Superior temporal gyrus (tissue), 1 donor: ENCODE results near the gene PTPN6.

Source experiments
- DNase-seq: peaks from one replicate; pipeline ENCODE4 v3.0.0-alpha.2; 2016; ENCODE audit errors: extremely low spot score

PTPN6 gene

DNA sequence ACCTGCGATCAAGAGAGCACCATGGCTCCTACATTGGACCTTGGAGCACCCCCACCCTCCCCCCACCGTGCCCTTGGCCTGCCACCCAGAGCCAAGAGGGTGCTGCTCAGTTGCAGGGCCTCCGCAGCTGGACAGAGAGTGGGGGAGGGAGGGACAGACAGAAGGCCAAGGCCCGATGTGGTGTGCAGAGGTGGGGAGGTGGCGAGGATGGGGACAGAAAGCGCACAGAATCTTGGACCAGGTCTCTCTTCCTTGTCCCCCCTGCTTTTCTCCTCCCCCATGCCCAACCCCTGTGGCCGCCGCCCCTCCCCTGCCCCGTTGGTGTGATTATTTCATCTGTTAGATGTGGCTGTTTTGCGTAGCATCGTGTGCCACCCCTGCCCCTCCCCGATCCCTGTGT is 9.4 kb upstream of the PTPN6 start:
- DNase-seq = no peak

DNA sequence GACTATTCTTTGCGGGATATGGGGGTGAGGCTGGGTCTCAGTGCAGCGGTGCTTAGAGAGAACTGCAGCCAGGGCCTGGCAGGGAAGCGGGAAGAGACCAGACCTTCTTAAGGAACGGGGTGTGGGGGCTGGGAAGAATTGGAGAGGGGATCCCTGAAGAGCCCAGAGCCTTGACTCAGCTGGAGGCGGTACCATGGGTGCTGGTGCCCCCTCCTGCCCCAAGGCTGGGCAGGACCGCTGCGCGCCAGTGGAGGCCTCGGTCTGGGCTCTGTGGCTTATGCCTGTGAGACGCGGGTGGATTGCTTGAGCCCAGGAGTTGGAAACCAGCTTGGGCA is 8.9 kb upstream of the PTPN6 start:
- no peak for DNase-seq

DNA sequence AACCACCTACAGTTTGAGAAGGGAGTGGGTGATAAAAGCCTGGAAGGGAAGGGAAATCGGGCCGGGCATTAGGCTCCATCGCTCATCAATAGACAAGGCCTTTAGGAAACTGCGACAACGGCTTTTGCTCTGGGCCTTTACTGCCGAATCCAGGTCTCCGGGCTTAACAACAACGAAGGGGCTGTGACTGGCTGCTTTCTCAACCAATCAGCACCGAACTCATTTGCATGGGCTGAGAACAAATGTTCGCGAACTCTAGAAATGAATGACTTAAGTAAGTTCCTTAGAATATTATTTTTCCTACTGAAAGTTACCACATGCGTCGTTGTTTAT is 7.8 kb upstream of the PTPN6 start:
- DNase-seq = peak; percentile 98

DNA sequence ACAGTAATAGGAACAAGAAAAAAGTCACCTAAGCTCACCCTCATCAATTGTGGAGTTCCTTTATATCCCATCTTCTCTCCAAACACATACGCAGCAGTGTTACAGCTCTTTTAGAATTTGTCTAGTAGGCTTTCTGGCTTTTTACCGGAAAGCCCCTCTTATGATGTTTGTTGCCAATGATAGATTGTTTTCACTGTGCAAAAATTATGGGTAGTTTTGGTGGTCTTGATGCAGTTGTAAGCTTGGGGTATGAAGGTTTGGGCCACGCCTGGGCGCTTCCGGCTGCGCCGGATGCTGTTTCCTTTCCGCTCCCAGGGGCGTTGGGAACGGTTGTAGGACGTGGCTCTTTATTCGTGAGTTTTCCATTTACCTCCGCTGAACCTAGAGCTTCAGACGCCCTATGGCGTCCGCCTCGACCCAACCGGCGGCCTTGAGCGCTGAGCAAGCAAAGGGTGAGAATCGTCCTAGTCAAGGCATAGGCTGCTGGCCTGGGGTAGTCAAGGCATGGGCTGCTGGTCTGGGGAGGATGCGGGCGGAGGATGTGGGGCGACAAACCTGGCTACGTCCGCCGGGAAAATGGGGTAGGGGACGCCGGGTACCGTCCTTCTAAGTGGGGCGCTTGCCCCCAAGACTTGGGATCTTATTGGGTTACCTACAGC is 7.3 kb upstream of the PTPN6 start, which contains the start of the genes C12orf57 and RNU7-1:
Gene C12orf57, plus strand, starts transcription at position 301 of the 659 bp plus-strand sequence. Its CDS starts 100 bp downstream, at position 401.
Gene RNU7-1, plus strand, starts transcription at position 95 of the 659 bp plus-strand sequence.
- no peak for DNase-seq

DNA sequence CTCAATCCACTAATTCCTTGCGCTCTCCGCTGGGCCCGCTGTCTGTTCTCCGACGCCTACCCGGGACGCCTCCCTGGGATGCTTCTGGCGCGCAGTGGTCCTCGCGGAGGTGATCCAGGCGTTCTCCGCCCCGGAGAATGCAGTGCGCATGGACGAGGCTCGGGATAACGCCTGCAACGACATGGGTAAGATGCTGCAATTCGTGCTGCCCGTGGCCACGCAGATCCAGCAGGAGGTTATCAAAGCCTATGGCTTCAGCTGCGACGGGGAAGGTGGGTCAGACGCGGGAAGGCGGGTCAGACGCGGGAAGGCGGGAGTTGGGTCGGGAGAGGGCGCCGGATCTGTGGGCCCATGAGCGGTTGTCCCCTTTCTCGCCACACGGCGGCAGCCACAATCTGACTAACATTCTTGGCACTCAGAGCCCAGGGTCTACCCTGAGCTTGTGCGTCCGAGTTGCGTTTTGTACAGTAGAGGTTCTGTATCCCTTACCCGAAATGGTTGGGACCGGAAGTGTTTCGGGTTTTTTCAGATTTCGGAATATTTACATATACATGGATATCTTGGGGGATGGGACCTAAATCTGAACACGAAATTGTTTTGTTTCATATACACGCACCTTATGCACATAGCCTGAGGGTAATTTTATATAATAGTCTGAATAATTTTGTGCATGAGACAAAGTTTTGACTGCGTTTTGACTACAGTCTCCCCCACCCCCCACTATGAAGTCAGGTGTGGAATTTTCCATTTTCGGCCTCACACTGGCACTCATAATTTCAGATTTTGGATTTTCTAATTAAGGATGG is 6.6 kb upstream of the PTPN6 start:
- peak; percentile 96 for DNase-seq

DNA sequence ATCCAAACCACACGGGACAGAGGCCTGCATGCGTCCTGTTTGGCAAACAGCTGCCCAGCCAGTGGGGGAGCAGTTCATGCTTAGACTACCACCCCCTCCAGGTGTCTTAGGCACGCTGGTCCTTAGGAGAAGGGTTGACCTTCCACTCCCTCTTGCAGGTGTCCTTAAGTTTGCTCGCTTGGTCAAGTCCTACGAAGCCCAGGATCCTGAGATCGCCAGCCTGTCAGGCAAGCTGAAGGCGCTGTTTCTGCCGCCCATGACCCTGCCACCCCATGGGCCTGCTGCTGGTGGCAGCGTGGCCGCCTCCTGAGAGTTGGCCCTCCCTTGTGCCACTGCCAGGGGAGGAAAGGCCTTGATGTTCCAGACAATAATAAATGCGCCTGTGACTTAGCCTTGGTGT is 5.5 kb upstream of the PTPN6 start:
- DNase-seq = no peak

DNA sequence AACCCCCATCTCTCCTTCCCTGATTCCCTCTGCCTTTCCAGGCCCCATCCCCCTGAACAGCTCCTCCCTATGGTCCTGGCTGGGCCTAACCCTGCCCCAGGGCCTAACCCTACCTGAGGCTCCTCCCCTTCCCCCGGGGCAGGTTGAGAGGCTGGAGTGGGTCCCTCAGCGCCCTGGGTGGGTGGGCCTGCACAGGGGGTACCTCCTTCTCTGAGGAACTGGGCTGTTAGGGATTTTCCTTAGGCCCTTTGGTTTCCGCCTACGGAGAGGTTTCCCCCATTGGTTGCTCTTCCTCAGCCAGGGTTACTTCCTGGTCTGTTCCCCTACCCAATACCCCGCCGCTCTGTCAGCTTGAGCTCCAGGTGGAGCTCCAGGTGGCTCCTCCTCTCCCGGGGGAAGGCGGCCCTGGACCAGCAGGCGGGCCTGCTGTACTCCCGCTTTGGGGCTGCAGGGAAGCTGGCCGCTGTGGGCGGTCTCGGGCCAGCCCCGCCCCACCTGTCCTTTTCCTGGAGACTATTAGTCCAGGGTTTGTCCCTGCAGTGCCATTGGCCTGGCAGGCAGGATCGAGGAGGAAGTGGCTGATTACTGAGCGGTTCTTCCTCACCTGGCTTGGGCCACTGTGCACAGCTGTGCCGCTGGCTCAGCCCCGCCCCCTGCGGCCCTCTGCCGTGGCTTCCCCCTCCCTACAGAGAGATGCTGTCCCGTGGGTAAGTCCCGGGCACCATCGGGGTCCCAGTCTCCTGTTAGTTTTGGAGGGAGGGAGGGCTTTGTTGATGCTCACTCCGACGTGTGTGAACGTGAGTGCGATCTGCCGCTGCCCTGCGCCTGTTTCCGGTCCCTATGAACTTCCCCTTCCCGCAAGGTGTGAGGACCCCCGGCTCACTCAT is 4.9 kb upstream of the PTPN6 start:
- no peak for DNase-seq

DNA sequence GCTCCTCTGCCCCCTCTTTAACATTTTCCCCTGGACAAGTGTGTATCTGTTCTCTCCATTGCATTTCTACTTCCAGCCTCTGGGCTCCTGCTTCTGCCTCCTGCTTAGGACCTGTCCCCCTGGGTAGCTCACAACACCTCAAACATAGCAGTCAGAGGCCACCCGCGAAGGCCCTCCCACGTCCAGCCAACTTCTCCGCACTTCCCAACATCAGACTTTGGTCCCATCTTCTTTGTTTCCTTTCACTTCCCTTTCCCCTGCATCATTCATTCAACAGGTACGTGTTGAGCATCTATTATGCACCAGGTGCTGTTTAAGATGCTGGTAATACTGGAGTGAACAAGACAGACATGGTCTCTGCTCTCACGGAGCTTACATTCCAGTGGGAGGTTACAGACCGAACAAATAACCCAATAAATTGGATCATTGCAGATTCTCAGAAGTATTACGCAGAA is 4.2 kb upstream of the PTPN6 start:
- no peak for DNase-seq

DNA sequence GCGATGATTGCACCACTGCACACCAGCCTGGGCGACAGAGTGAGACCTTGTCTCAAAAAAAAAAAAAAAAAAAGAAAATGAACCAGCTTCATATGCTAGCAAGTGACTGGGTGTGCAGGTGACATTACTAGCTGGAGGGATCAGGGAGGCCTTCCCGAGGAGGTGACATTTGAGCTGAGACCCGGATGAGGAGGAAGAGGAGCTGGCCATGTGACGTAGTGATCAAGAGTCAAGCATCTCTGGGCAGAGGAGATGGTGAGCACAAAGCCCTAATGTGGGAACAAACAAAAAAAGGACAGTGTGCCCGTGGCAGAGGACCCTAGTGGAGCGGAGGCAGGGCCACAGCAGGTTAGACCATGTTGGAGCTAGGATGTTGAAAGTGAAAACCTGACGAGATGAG is 3.5 kb upstream of the PTPN6 start:
- DNase-seq = no peak

DNA sequence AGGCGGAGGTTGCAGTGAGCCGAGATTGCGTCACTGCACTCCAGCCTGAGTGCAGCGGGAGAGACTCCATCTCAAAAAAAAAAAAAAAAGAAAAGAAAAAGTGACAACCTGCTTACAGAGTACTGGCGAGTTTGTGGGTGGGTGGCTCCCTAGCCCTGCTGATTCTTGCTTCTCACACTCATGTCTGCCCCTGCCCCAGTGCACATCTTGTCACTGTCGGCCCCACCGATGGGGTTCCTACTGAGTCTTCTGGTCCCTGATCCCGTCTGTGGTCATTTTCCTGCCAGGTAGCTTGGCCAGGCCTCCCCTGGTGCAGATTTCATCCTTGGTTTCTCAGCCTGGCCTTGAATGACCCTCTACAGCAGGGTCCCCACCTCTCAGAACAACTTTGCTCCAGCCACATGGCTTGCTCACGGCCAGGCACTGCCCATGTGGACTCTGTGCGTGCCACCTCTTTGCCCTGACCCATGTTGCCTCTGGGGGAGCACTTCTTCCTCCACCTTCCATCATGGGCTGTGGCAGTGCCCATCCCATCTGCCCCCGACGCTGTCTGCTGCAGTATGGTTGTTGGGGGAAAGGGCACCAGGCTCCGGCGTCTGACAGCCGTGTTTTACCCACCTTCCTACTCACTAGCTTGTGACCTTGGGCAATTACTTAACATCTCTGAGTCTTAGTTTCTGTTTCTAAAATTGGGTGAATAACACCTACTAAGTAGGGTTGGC is 2.1 kb upstream of the PTPN6 start:
- no peak for DNase-seq

DNA sequence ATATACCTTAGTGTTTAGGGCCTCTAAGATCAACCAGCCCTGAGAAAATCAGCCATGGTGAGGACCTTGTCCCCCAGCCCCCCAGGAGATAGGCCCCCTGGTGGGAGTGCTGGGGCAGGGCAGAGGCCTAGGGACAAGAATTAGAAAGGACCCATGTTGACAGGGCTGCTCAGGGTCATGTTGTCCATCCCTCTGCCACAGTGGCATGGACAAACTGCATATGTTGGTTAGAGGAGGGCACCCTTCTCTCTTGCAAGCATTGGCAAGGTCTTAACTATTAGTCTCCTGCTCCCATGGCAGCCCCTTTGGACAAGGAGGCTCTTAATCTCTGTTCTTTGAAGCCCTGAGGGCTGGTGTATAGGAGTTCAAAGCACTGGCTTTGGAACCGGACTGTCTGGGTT is 755 bp upstream of the PTPN6 start:
- DNase-seq = no peak

DNA sequence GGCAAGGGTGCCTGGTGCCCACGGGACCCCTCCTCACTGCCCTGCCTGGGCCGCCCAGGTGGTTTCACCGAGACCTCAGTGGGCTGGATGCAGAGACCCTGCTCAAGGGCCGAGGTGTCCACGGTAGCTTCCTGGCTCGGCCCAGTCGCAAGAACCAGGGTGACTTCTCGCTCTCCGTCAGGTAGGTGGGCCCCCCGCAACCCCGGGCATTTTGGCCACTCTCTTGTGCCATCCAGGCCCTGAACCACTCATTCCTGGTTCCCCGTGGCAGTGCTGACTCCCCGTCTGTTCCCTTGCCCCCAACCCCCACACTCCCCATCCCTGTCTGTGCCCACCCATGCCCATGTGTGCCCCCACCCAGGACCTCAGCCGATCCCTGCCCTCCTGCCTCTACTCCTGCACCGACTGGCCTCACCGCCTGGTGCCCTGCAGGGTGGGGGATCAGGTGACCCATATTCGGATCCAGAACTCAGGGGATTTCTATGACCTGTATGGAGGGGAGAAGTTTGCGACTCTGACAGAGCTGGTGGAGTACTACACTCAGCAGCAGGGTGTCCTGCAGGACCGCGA is 480 bp downstream of the PTPN6 start:
- no peak for DNase-seq

DNA sequence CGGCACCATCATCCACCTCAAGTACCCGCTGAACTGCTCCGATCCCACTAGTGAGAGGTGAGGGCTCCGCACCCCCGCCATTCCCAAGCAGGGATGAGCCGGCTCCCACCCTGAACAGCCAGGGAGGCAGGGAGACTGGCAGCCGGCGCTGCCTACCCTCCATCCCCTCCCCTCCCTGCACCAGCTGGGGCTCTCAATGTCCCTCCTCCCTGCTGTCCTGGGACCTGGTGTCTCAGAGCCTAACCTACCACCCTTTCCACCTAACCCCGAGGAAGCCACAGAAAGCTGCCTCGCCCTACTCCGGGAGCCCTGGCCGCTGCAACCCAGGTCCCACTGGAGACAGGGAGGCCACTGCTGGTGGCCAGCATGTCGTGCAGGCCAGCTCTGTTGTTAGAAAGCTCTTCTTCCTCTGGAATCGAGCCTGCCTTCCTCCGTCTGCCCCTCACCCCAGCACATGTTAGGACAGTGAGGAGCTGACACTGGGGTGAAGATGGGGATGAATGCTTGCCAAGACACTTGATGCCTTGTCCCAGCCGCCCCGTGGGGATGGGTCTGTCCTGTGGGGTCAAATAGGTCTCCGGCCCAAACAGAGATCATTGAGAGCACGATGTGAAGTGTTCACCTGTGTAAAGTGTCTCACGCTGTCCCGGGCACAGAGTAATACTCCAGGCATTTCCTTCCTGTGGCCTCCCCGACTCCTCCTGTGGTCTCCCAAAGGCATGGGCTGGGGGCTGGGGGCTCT is 1.1 kb downstream of the PTPN6 start:
- DNase-seq = no peak

DNA sequence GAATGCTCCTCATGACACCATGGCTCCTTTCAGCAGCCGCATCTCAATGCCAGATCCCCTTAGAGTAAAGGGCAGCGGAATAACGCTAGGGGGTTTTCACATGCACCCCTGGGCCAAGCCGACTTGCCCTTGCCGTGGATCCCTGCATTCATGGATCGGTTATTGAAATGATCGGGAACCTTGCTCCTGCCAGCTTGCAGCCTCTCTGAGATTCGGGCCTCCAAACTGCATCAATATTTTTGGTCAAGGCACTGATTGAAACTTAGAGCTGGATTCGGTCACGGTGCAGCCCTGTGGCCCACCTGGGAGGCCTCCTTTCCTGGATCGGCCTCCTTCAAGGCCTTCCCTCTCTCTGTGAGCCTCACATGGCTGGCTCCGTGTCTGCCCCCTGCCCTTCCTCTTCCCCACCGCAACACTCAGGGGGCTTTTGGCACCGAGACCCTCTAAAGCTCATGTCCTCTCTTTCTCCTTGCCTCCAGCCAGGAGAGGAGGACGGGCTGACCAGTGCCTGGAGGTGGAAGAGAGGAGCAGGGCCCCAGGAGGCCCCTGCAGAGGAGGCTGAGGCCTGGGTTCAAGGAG is 1.8 kb downstream of the PTPN6 start:
- no peak for DNase-seq

DNA sequence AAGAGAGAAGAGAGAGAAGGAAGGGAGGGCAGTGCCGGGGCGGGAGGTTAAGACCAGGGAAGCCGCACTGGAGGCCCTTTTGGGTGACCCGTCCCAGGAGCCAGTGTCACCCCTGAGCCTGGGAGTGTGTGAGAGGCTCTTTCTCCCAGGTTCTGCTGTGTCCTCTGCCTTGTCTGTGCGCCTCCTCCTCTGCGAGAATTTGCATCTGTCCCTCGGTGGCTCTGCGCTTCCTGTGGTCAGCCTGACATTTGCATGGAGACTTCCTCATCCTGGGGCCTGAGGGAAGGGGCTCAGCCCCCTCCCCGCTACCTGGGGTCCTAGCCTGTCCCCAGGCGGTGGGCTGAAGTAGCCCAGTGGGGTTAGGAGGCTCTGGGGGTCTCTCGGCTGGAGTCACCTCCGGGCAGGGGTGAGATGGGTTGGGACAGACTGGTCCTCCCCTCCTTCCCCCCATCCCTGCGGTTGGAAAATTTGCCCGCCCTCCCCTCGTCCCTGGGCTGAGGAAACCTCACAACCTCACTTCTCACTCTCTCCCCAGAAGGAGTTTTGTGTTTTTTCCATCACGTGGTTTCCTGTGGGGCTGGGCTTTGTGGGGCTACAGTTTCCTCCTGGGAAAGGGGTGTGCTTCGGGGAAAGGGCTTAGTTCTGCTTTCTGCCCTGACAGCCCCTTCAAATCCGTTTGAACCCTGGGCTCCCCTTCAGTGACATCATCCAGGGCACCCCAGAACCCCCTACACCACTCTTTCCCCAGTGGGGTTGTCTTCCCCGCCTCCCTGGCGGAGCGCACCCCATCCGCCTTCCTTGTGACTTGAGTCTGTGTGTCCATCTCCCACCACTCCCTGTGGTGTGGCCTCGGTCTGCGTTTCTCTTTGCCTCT is 2.5 kb downstream of the PTPN6 start:
- DNase-seq = no peak

DNA sequence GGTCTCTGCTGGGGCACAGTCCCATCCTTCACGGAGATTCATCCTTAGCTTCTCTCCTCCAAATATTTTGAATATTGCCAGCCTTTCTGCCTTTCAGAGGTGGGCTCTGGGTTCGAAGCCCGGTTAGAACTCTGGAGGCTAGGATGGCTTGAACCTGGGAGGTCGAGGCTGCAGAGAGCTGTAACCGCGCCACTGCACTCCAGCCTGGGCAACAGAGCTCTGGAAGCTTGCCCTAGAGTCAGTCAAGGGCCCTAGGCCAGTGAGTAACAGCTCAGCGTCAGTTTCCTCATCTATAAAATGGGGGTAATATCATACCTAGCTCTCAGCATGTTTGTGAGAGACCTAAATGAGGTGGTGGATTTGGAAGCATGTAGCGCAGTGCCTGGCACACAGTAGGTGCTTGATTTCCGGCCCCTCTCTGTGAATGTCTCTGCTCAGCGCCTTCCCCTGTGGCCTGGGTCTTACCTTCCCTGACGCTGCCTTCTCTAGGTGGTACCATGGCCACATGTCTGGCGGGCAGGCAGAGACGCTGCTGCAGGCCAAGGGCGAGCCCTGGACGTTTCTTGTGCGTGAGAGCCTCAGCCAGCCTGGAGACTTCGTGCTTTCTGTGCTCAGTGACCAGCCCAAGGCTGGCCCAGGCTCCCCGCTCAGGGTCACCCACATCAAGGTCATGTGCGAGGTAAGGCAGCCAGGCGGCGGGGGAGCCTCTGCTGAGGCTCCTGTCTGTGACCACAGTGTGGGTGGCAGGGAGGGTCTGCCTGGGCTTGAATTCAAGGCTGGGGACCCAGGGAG is 3.4 kb downstream of the PTPN6 start:
- DNase-seq = no peak

DNA sequence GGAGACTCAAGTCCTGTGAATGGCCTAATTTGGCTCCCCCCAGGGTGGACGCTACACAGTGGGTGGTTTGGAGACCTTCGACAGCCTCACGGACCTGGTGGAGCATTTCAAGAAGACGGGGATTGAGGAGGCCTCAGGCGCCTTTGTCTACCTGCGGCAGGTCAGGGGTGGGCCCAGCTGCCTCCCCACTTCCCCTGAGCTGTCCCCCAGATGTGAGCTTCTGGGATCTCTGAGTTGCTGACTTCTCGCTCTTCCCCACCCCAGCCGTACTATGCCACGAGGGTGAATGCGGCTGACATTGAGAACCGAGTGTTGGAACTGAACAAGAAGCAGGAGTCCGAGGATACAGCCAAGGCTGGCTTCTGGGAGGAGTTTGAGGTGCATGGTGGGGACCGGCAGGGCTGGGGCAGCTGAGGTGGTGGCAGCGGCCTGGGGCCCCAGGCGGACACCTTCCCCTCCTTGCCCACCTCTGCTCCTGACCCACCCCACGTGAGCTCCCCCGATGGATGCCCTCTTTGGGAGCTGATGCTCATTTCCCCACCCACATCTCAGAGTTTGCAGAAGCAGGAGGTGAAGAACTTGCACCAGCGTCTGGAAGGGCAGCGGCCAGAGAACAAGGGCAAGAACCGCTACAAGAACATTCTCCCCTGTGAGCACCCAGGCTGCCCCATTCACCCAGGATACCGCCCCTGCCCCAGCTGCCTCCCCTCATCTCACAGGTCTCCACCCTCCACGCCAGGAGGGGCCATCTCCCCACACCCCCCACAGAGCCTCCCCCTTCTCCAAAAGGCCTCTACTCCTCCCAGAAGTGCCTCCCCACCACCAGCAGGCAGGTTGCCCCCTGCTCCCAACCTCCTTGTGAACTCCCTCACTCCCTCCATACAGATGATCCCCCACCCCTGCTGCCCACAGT is 4.2 kb downstream of the PTPN6 start:
- DNase-seq = no peak
